GM23248 (cell line): ENCODE results near the gene CRTC3. TPM values are rescaled to one million over a fixed set of nuclear protein-coding genes. Genes with fewer than 3 reads are reported as not detected.
"Not testable (repeated sequence)": the region's sequence is repeated elsewhere in the genome, so short reads cannot be mapped to it uniquely, and the experiment has no call there.

Experiments
- DNase-seq: peaks from one replicate; pipeline ENCODE4 v3.0.0-alpha.2; 2015
- H2AFZ ChIP-seq: fragments of 200-600 bp; sonication (generic); 2 replicates; pipeline ENCODE4 v1.6.1; 2016; ENCODE audit warnings: antibody characterized with exemption
- H3F3A ChIP-seq: fragments of 200-600 bp; sonication (generic); 2 replicates; pipeline ENCODE4 v1.6.1; 2016; ENCODE audit warnings: mild to moderate bottlenecking, antibody characterized with exemption, mixed run types; ENCODE audit not compliant: insufficient read depth
- H3K27ac ChIP-seq: fragments of 200-600 bp; sonication (generic); 2 replicates; pipeline ENCODE4 v1.5.1; 2016; ENCODE audit warnings: mild to moderate bottlenecking
- H3K27me3 ChIP-seq: fragments of 200-600 bp; sonication (generic); replicated peaks from 2 replicates; pipeline ENCODE4 v1.6.1; 2016; ENCODE audit warnings: mild to moderate bottlenecking; ENCODE audit not compliant: insufficient read depth
- H3K36me3 ChIP-seq: fragments of 200-600 bp; sonication (generic); 2 replicates; pipeline ENCODE4 v1.6.1; 2016; ENCODE audit warnings: low read depth, mild to moderate bottlenecking
- H3K4me1 ChIP-seq: fragments of 200-600 bp; sonication (generic); 2 replicates; pipeline ENCODE4 v1.6.1; 2016; ENCODE audit warnings: mild to moderate bottlenecking; ENCODE audit not compliant: insufficient read depth
- H3K4me2 ChIP-seq: fragments of 200-600 bp; sonication (generic); one replicate; pipeline ENCODE4 v1.6.1; 2016; ENCODE audit warnings: mild to moderate bottlenecking; ENCODE audit not compliant: unreplicated experiment
- H3K4me3 ChIP-seq: fragments of 200-600 bp; sonication (generic); 2 replicates; pipeline ENCODE4 v1.5.1; 2016; ENCODE audit warnings: mild to moderate bottlenecking
- H3K79me2 ChIP-seq: fragments of 200-600 bp; sonication (generic); 2 replicates; pipeline ENCODE4 v1.6.1; 2016; ENCODE audit warnings: mild to moderate bottlenecking; ENCODE audit not compliant: insufficient read depth
- H3K9ac ChIP-seq: fragments of 200-600 bp; sonication (generic); 2 replicates; pipeline ENCODE4 v1.6.1; 2016; ENCODE audit warnings: mild to moderate bottlenecking
- H3K9me2 ChIP-seq: fragments of 200-600 bp; sonication (generic); 2 replicates; pipeline ENCODE4 v1.6.1; 2016; ENCODE audit warnings: mixed run types, mild to moderate bottlenecking, moderate library complexity; ENCODE audit not compliant: insufficient read depth
- H3K9me3 ChIP-seq: fragments of 200-600 bp; sonication (generic); one replicate; pipeline ENCODE4 v1.6.1; 2017; ENCODE audit warnings: low read depth
- H4K20me1 ChIP-seq: fragments of 200-600 bp; sonication (generic); 2 replicates; pipeline ENCODE4 v1.6.0; 2016; ENCODE audit not compliant: insufficient read depth
- EZH2 ChIP-seq: fragments of 200-600 bp; sonication (generic); IDR thresholded peaks from 2 replicates; pipeline ENCODE4 v1.6.1; 2018; ENCODE audit warnings: antibody characterized with exemption, mild to moderate bottlenecking; ENCODE audit not compliant: insufficient read depth, poor library complexity, severe bottlenecking
- EZH2phosphoT487 ChIP-seq: fragments of 200-600 bp; sonication (generic); IDR thresholded peaks from 2 replicates; pipeline ENCODE4 v1.6.1; 2018; ENCODE audit warnings: antibody characterized with exemption, moderate library complexity, mild to moderate bottlenecking, low read depth; ENCODE audit not compliant: insufficient read depth
- WGBS, 2 experiments: methylation state at CpG; one replicate each; pipeline ENCODE4 v1.1.6; 2015 to 2017; ENCODE audit warnings: low lambda C conversion rate in 2 of 2, low coverage in 1 of 2; ENCODE audit errors: missing lambda C conversion rate in 2 of 2; 5-methylcytosine and 5-hydroxymethylcytosine counted together
- in situ Hi-C: fragments of 300-500 bp; cut with MboI; formaldehyde crosslinking; loops from 2 replicates; pipeline ENCODE4 v1.15.0; 2020
- polyA plus RNA-seq: library from polyadenylated mRNA; unstranded; fragments of >200 nt; fragmentation: Nextera tagmentation; extraction: Ambion mirVana; gene quantifications from 2 replicates; pipeline ENCODE4 v1.2.1, GENCODE V29; 2016
- total RNA-seq: library from RNA; depleted of rRNA; stranded (reverse); fragments of >200 nt; shearing (Covaris generic); gene quantifications from 2 replicates; pipeline ENCODE4 v1.2.3, GENCODE V29; 2014

Gene CRTC3
- total and polyA plus RNA-seq, 2 experiments from 2014 or later: 18.1 to 18.6 TPM

GRCh38 chr15:90624278-90624981, 94.7 kb downstream of the CRTC3 start:
- in situ Hi-C loops: loop anchor here (25.0 kb wide), 1 partner anchor 312 kb away; no protein-coding TSS in a partner anchor
- no peak for DNase-seq

GRCh38 chr15:90625037-90625436, 95.3 kb downstream of the CRTC3 start:
- Histone ChIP-seq H3K79me2 (no peaks in the 10 kb centered on the region), H3K4me2 (no peak overlapping the region), H3K27ac (no peak overlapping the region), H3K36me3 (peaks cover 28% of the 10 kb centered on the region; the same call in 1 of the 2 replicates), H2AFZ (no peak overlapping the region), H3K9me2 (no peaks in the 10 kb centered on the region), H3K9me3 (no peaks in the 10 kb centered on the region), H3K9ac (no peak overlapping the region), H3K27me3 (no peaks in the 10 kb centered on the region), H3K4me1 (no peaks in the 10 kb centered on the region), H4K20me1 (no peaks in the 10 kb centered on the region), H3K4me3 (no peak overlapping the region), H3F3A (no peaks in the 10 kb centered on the region)
- in situ Hi-C loops: no loop called here
- TF ChIP-seq EZH2 (no peak), EZH2phosphoT487 (no peak)
- 73 to 76% methylated on average over 7 of the region's 7 CpGs for WGBS, 2 experiments
- no peak for DNase-seq

More at GRCh38 chr15:90624278-90624981, 94.7 kb downstream of the CRTC3 start:
- no peak overlapping the region for H3K9ac ChIP-seq
- H3K9me2 ChIP-seq: no peaks in the 10 kb centered on the region
- H3K9me3 ChIP-seq: no peaks in the 10 kb centered on the region
- H3K4me3 ChIP-seq: no peak overlapping the region
- no peaks in the 10 kb centered on the region for H3K27me3 ChIP-seq
- no peaks in the 10 kb centered on the region for H3K4me1 ChIP-seq
- H3K4me2 ChIP-seq: no peak overlapping the region
- no peak for TF ChIP-seq EZH2
- TF ChIP-seq EZH2phosphoT487: no peak
- H3F3A ChIP-seq: no peaks in the 10 kb centered on the region
- no peak overlapping the region for H3K27ac ChIP-seq
- H3K79me2 ChIP-seq: no peaks in the 10 kb centered on the region
- H3K36me3 ChIP-seq: peaks cover 28% of the 10 kb centered on the region; the same call in 1 of the 2 replicates
- H4K20me1 ChIP-seq: no peaks in the 10 kb centered on the region
- WGBS, 2 experiments: 61 to 62% methylated on average over 13 of the region's 13 CpGs
- H2AFZ ChIP-seq: no peak overlapping the region

GRCh38 chr15:90629217-90629616, 99.5 kb downstream of the CRTC3 start:
- Histone ChIP-seq H3K9ac (no peak overlapping the region), H3K4me1 (no peaks in the 10 kb centered on the region), H3K4me2 (no peak overlapping the region), H3K9me2 (no peaks in the 10 kb centered on the region), H3K4me3 (no peak overlapping the region), H3K9me3 (no peaks in the 10 kb centered on the region), H4K20me1 (no peaks in the 10 kb centered on the region), H3K79me2 (no peaks in the 10 kb centered on the region), H2AFZ (no peak overlapping the region), H3K27me3 (no peaks in the 10 kb centered on the region), H3K27ac (no peak overlapping the region), H3F3A (no peaks in the 10 kb centered on the region), H3K36me3 (peaks cover 41% of the 10 kb centered on the region)
- in situ Hi-C loops: no loop called here
- DNase-seq: no peak
- WGBS, 2 experiments: 79% methylated on average over 12 of the region's 12 CpGs
- TF ChIP-seq EZH2: no peak
- no peak for TF ChIP-seq EZH2phosphoT487

- Histone ChIP-seq H3K9me3 (no peaks in the 10 kb centered on the region), H3K4me3 (no peak overlapping the region), H3K79me2 (no peaks in the 10 kb centered on the region), H2AFZ (no peak overlapping the region), H3K4me2 (no peak overlapping the region), H3K4me1 (no peaks in the 10 kb centered on the region), H3F3A (no peaks in the 10 kb centered on the region), H3K27ac (no peak overlapping the region), H3K9ac (no peak overlapping the region), H3K27me3 (no peaks in the 10 kb centered on the region), H4K20me1 (no peaks in the 10 kb centered on the region), H3K9me2 (no peaks in the 10 kb centered on the region), H3K36me3 (peaks cover 48% of the 10 kb centered on the region)
- 43 to 57% methylated on average over 3 of the region's 3 CpGs for WGBS, 2 experiments
- in situ Hi-C loops: no loop called here
- no peak for DNase-seq
- no peak for TF ChIP-seq EZH2phosphoT487
- TF ChIP-seq EZH2: no peak
Measured at GRCh38 chr15:90633360-90633759, 103.6 kb downstream of the CRTC3 start.

GRCh38 chr15:90636993-90637392, 107.3 kb downstream of the CRTC3 start:
- H3K9ac ChIP-seq, H3K9me2 ChIP-seq, DNase-seq, H3K4me3 ChIP-seq, H3K27ac ChIP-seq, H3K27me3 ChIP-seq, H3K4me1 ChIP-seq, H3F3A ChIP-seq, H3K9me3 ChIP-seq, H3K79me2 ChIP-seq, H3K4me2 ChIP-seq, H2AFZ ChIP-seq, H4K20me1 ChIP-seq, in situ Hi-C loops: not testable (repeated sequence)
- H3K36me3 ChIP-seq: peaks cover 30% of the 10 kb centered on the region
- 45 to 53% methylated on average over 2 of the region's 3 CpGs for WGBS, 2 experiments
